ENCODE results near the gene GPR153.
A peak's percentile ranks its signal among the peaks of the same experiment; 100 is the strongest.

Gene GPR153

GRCh38 chr1:6210591-6211355, 50.1 kb downstream of the GPR153 start:
- DNase-seq (ENCODE audit: low read depth, low spot score): no peak
- no peak overlapping the region for H3K4me3 ChIP-seq (ENCODE audit: low read length)

- peak overlapping the region; percentile 7 for H3K4me3 ChIP-seq (ENCODE audit: low read length)
- peak; percentile 28 for DNase-seq (ENCODE audit: low read depth, low spot score)
These were observed 51.0 kb downstream of the GPR153 start for GRCh38 chr1:6209661-6210580.

GRCh38 chr1:6208723-6209660, 51.9 kb downstream of the GPR153 start:
- H3K4me3 ChIP-seq (ENCODE audit: low read length): peak overlapping the region; percentile 9
- no peak for DNase-seq (ENCODE audit: low read depth, low spot score)

- no peak for DNase-seq (ENCODE audit: low read depth, low spot score)
- H3K4me3 ChIP-seq (ENCODE audit: low read length): no peak overlapping the region
These were observed 53.0 kb downstream of the GPR153 start for GRCh38 chr1:6207921-6208320.

- no peak for DNase-seq (ENCODE audit: low read depth, low spot score)
- H3K4me3 ChIP-seq (ENCODE audit: low read length): no peak overlapping the region
These were observed 53.6 kb downstream of the GPR153 start for GRCh38 chr1:6207075-6207885.

GRCh38 chr1:6206520-6206855, 54.4 kb downstream of the GPR153 start:
- no peak for DNase-seq (ENCODE audit: low read depth, low spot score)
- H3K4me3 ChIP-seq (ENCODE audit: low read length): no peak overlapping the region

- DNase-seq (ENCODE audit: low read depth, low spot score): no peak
- no peak within 1 kb of the TSS for H3K4me3 ChIP-seq (ENCODE audit: low read length)
These were observed 54.9 kb downstream of the GPR153 start, which contains the start of gene RNF207 for GRCh38 chr1:6205849-6206519. Gene RNF207 (plus strand): TSS chr1:6206119. CDS start chr1:6206536, 417 bp downstream.

GRCh38 chr1:6202256-6202655, 58.6 kb downstream of the GPR153 start:
- no peak for DNase-seq (ENCODE audit: low read depth, low spot score)
- no peak overlapping the region for H3K4me3 ChIP-seq (ENCODE audit: low read length)

- H3K4me3 ChIP-seq (ENCODE audit: low read length): peak overlapping the region; percentile 83
- DNase-seq (ENCODE audit: low read depth, low spot score): no peak
These were observed 60.6 kb downstream of the GPR153 start for GRCh38 chr1:6200188-6200809.

- peak; percentile 100 for DNase-seq (ENCODE audit: low read depth, low spot score)
- H3K4me3 ChIP-seq (ENCODE audit: low read length): peak within 1 kb of the TSS; percentile 83
These were observed 61.4 kb downstream of the GPR153 start, which contains the start of gene RPL22 for GRCh38 chr1:6199298-6200187. Gene RPL22 (minus strand): TSS chr1:6199595. CDS start chr1:6199573, 22 bp downstream.

- DNase-seq (ENCODE audit: low read depth, low spot score): no peak
These were observed 62.1 kb downstream of the GPR153 start for GRCh38 chr1:6198646-6199297.

GRCh38 chr1:6197746-6198427, 63.0 kb downstream of the GPR153 start:
- H3K4me3 ChIP-seq (ENCODE audit: low read length): peak overlapping the region; percentile 83

More at GRCh38 chr1:6198646-6199297, 62.1 kb downstream of the GPR153 start:
- peak overlapping the region; percentile 83 for H3K4me3 ChIP-seq (ENCODE audit: low read length)

More at GRCh38 chr1:6197746-6198427, 63.0 kb downstream of the GPR153 start:
- DNase-seq (ENCODE audit: low read depth, low spot score): no peak
